ENCODE data around the gene WNT5B.

WNT5B gene

GRCh38 chr12:1680804-1681492 lies 51.9 kb downstream of the WNT5B start:
- Histone ChIP-seq H3K36me3 (replicated peaks in 1 of 2; ENCODE audit: control insufficient read depth in 2 of 2, insufficient read depth in 2 of 2, low read length in 2 of 2) (no peaks in the 10 kb centered on the region), H3K27ac (replicated peaks; ENCODE audit: low read length) (no peak overlapping the region), H2AFZ (ENCODE audit: low read length) (no peak overlapping the region), H3K4me1 (ENCODE audit: control insufficient read depth in 2 of 2, insufficient read depth in 1 of 2, low read depth in 1 of 2, low read length in 2 of 2) (no peaks in the 10 kb centered on the region), H3K9me3 (replicated peaks in 1 of 2; ENCODE audit: control insufficient read depth in 2 of 2, insufficient read depth in 1 of 2, low read depth in 1 of 2, low read length in 2 of 2) (no peaks in the 10 kb centered on the region), H3K9ac (ENCODE audit: low read depth, low read length, poor library complexity) (no peak overlapping the region), H3K4me2 (ENCODE audit: insufficient read depth, low read length, poor library complexity, severe bottlenecking) (no peak overlapping the region), H2BK12ac (ENCODE audit: low read length) (no peak overlapping the region), H2BK5ac (ENCODE audit: low read length) (no peak overlapping the region), H4K91ac (ENCODE audit: low read depth, low read length, poor library complexity) (no peak overlapping the region), H2BK120ac (ENCODE audit: low read depth, low read length) (no peak overlapping the region), H3K27me3 (ENCODE audit: control insufficient read depth in 3 of 3, insufficient read depth in 3 of 3, low read depth in 1 of 3, low read length in 3 of 3) (peaks cover 0 to 5% (median 0%) of the 10 kb centered on the region in 3 experiments), H3K18ac (ENCODE audit: low read length) (no peak overlapping the region), H3K23ac (ENCODE audit: low read depth, low read length, poor library complexity) (no peak overlapping the region), H2BK15ac (ENCODE audit: low read length) (no peak overlapping the region), H3K79me1 (ENCODE audit: low read depth, low read length) (no peaks in the 10 kb centered on the region), H2AK5ac (ENCODE audit: low read depth, low read length) (no peak overlapping the region), H4K8ac (ENCODE audit: low read depth, low read length) (no peak overlapping the region), H3K4ac (ENCODE audit: low read length) (no peak overlapping the region), H3K14ac (ENCODE audit: low read length) (no peak overlapping the region), H3K4me3 (ENCODE audit: low read length in 2 of 2) (no peak overlapping the region)
- no CpG with 5 or more reads among the region's 7 CpGs for WGBS, 2 donors (ENCODE audit: extremely low coverage in 2 of 2, insufficient read length in 2 of 2, insufficient replicate concordance in 1 of 2)
- no peak for DNase-seq (ENCODE audit: low spot score)

GRCh38 chr12:1681493-1681807 lies 52.4 kb downstream of the WNT5B start:
- Histone ChIP-seq H3K27me3 (ENCODE audit: control insufficient read depth in 3 of 3, insufficient read depth in 3 of 3, low read depth in 1 of 3, low read length in 3 of 3) (peaks cover 0 to 5% (median 0%) of the 10 kb centered on the region in 3 experiments), H2AK5ac (ENCODE audit: low read depth, low read length) (no peak overlapping the region), H4K8ac (ENCODE audit: low read depth, low read length) (no peak overlapping the region), H2BK5ac (ENCODE audit: low read length) (no peak overlapping the region), H3K27ac (replicated peaks; ENCODE audit: low read length) (no peak overlapping the region), H3K9ac (ENCODE audit: low read depth, low read length, poor library complexity) (no peak overlapping the region), H2AFZ (ENCODE audit: low read length) (no peak overlapping the region), H3K4me3 (ENCODE audit: low read length in 2 of 2) (no peak overlapping the region), H3K79me1 (ENCODE audit: low read depth, low read length) (no peaks in the 10 kb centered on the region), H2BK15ac (ENCODE audit: low read length) (no peak overlapping the region), H3K14ac (ENCODE audit: low read length) (no peak overlapping the region), H3K9me3 (replicated peaks in 1 of 2; ENCODE audit: control insufficient read depth in 2 of 2, insufficient read depth in 1 of 2, low read depth in 1 of 2, low read length in 2 of 2) (no peaks in the 10 kb centered on the region), H3K36me3 (replicated peaks in 1 of 2; ENCODE audit: control insufficient read depth in 2 of 2, insufficient read depth in 2 of 2, low read length in 2 of 2) (no peaks in the 10 kb centered on the region), H3K23ac (ENCODE audit: low read depth, low read length, poor library complexity) (no peak overlapping the region), H3K18ac (ENCODE audit: low read length) (no peak overlapping the region), H4K91ac (ENCODE audit: low read depth, low read length, poor library complexity) (no peak overlapping the region), H3K4ac (ENCODE audit: low read length) (no peak overlapping the region), H2BK12ac (ENCODE audit: low read length) (no peak overlapping the region), H3K4me2 (ENCODE audit: insufficient read depth, low read length, poor library complexity, severe bottlenecking) (no peak overlapping the region), H2BK120ac (ENCODE audit: low read depth, low read length) (no peak overlapping the region), H3K4me1 (ENCODE audit: control insufficient read depth in 2 of 2, insufficient read depth in 1 of 2, low read depth in 1 of 2, low read length in 2 of 2) (no peaks in the 10 kb centered on the region)
- WGBS, 2 donors (ENCODE audit: extremely low coverage in 2 of 2, insufficient read length in 2 of 2, insufficient replicate concordance in 1 of 2), result no CpG with 5 or more reads among the region's 2 CpGs
- DNase-seq (ENCODE audit: low spot score), result no peak

DNA sequence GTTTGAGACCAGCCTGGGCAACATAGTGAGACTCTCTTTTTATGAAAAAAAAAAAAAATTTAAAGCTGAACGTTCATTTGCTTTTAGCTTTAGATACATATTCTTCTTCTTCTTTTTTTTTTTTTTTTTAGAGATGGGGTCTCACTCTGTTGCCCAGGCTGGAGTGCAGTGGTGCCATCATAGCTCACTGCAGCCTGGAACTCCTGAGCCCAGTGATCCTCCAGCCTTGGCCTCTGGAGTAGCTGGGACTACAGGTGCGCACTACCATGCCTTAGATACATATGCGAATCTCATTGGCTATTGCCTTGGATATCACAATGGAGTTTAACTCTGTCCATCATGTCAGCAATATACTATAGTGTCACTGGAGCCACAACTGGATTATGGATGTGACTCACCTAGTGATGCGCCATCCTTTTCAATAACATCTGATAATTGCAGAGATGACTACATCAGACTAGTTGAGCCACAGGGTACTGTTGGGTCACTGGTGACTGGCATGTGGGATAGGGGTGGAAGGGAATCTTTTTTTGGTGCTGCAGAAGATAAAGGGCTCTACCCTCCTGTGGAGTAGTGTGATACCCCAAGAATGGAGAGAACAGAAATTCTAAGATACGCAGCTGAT lies 59.2 kb downstream of the WNT5B start:
- no peak overlapping the region for H3K18ac ChIP-seq (ENCODE audit: low read length)
- H4K91ac ChIP-seq (ENCODE audit: low read depth, low read length, poor library complexity), result no peak overlapping the region
- H2BK5ac ChIP-seq (ENCODE audit: low read length), result no peak overlapping the region
- H2AFZ ChIP-seq (ENCODE audit: low read length), result no peak overlapping the region
- no peak overlapping the region for H3K4me2 ChIP-seq (ENCODE audit: insufficient read depth, low read length, poor library complexity, severe bottlenecking)
- no peak overlapping the region for H3K23ac ChIP-seq (ENCODE audit: low read depth, low read length, poor library complexity)
- DNase-seq (ENCODE audit: low spot score), result no peak
- H3K4me3 ChIP-seq (ENCODE audit: low read length in 2 of 2), result no peak overlapping the region
- no peak overlapping the region for H3K27ac ChIP-seq (replicated peaks; ENCODE audit: low read length)
- H2BK15ac ChIP-seq (ENCODE audit: low read length), result no peak overlapping the region
- H2BK120ac ChIP-seq (ENCODE audit: low read depth, low read length), result no peak overlapping the region
- H3K4ac ChIP-seq (ENCODE audit: low read length), result no peak overlapping the region
- peaks cover 0 to 2% (median 0%) of the 10 kb centered on the region in 3 experiments for H3K27me3 ChIP-seq (ENCODE audit: control insufficient read depth in 3 of 3, insufficient read depth in 3 of 3, low read depth in 1 of 3, low read length in 3 of 3)
- H2AK5ac ChIP-seq (ENCODE audit: low read depth, low read length), result no peak overlapping the region
- WGBS, 2 donors (ENCODE audit: extremely low coverage in 2 of 2, insufficient read length in 2 of 2, insufficient replicate concordance in 1 of 2), result no CpG with 5 or more reads among the region's 5 CpGs
- H3K9ac ChIP-seq (ENCODE audit: low read depth, low read length, poor library complexity), result peak overlapping the region; percentile 74
- H3K4me1 ChIP-seq (ENCODE audit: control insufficient read depth in 2 of 2, insufficient read depth in 1 of 2, low read depth in 1 of 2, low read length in 2 of 2), result peaks cover 2 to 6% of the 10 kb centered on the region in 2 donors
- H3K9me3 ChIP-seq (replicated peaks in 1 of 2; ENCODE audit: control insufficient read depth in 2 of 2, insufficient read depth in 1 of 2, low read depth in 1 of 2, low read length in 2 of 2), result no peaks in the 10 kb centered on the region
- peaks cover 0 to 6% of the 10 kb centered on the region in 2 donors for H3K36me3 ChIP-seq (replicated peaks in 1 of 2; ENCODE audit: control insufficient read depth in 2 of 2, insufficient read depth in 2 of 2, low read length in 2 of 2)
- H4K8ac ChIP-seq (ENCODE audit: low read depth, low read length), result no peak overlapping the region
- peaks cover 3% of the 10 kb centered on the region for H3K79me1 ChIP-seq (ENCODE audit: low read depth, low read length)
- H2BK12ac ChIP-seq (ENCODE audit: low read length), result no peak overlapping the region
- no peak overlapping the region for H3K14ac ChIP-seq (ENCODE audit: low read length)

DNA sequence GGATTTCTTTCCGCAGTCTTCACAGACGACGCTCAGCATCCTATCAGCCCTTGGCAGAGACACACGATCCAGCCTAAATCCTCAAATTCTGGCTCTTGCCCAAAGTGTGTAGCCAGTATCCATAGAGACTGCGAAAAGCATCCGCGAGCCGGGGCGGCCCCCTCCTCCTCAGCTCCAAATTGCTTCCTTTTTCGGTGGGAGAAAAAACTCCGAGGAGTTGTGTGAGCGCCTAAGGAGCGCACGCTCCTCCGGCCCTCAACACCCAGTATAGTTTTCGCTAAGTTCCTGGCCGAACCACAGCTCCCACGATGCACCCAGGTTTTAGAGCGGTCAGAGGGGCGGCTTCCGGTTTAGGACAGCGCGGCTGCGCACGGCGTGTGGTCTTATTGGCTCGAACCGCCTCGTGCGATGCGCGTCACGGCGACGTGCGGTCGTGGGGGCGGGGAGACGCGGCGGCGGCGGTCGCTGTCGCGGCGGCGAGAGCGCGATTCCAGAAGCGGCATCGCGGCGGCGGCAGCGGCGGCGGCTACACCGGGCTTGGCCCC lies 61.6 kb downstream of the WNT5B start, which contains the start of gene ADIPOR2:
Gene ADIPOR2 (plus strand): TSS at position 493 of the 545 bp plus-strand sequence. CDS start 63,274 bp downstream, outside the sequence.
- Histone ChIP-seq H3K36me3 (replicated peaks in 1 of 2; ENCODE audit: control insufficient read depth in 2 of 2, insufficient read depth in 2 of 2, low read length in 2 of 2) (peaks cover 0 to 16% of the 10 kb centered on the region in 2 donors), H2AFZ (ENCODE audit: low read length) (peak within 1 kb of the TSS; percentile 89), H3K27ac (replicated peaks; ENCODE audit: low read length) (peak within 1 kb of the TSS; percentile 88), H3K27me3 (ENCODE audit: control insufficient read depth in 3 of 3, insufficient read depth in 3 of 3, low read depth in 1 of 3, low read length in 3 of 3) (no peaks in the 10 kb centered on the region), H3K79me1 (ENCODE audit: low read depth, low read length) (peaks cover 5% of the 10 kb centered on the region), H3K4me3 (ENCODE audit: low read length in 2 of 2) (peak within 1 kb of the TSS; percentile 54 to 90), H3K9ac (ENCODE audit: low read depth, low read length, poor library complexity) (peak within 1 kb of the TSS; percentile 95), H2BK120ac (ENCODE audit: low read depth, low read length) (no peak within 1 kb of the TSS), H2BK5ac (ENCODE audit: low read length) (peak within 1 kb of the TSS; percentile 54), H3K4ac (ENCODE audit: low read length) (peak within 1 kb of the TSS; percentile 23), H3K18ac (ENCODE audit: low read length) (peak within 1 kb of the TSS; percentile 95), H4K8ac (ENCODE audit: low read depth, low read length) (peak within 1 kb of the TSS; percentile 17), H2AK5ac (ENCODE audit: low read depth, low read length) (no peak within 1 kb of the TSS), H2BK15ac (ENCODE audit: low read length) (no peak within 1 kb of the TSS), H2BK12ac (ENCODE audit: low read length) (peak within 1 kb of the TSS; percentile 36), H3K9me3 (replicated peaks in 1 of 2; ENCODE audit: control insufficient read depth in 2 of 2, insufficient read depth in 1 of 2, low read depth in 1 of 2, low read length in 2 of 2) (no peaks in the 10 kb centered on the region), H3K14ac (ENCODE audit: low read length) (peak within 1 kb of the TSS; percentile 97), H3K23ac (ENCODE audit: low read depth, low read length, poor library complexity) (peak within 1 kb of the TSS; percentile 93), H3K4me2 (ENCODE audit: insufficient read depth, low read length, poor library complexity, severe bottlenecking) (peak within 1 kb of the TSS; percentile 65), H4K91ac (ENCODE audit: low read depth, low read length, poor library complexity) (no peak within 1 kb of the TSS), H3K4me1 (ENCODE audit: control insufficient read depth in 2 of 2, insufficient read depth in 1 of 2, low read depth in 1 of 2, low read length in 2 of 2) (peaks cover 2 to 6% of the 10 kb centered on the region in 2 donors)
- peak; percentile 96 for DNase-seq (ENCODE audit: low spot score)
- no CpG with 5 or more reads among the region's 59 CpGs for WGBS, 2 donors (ENCODE audit: extremely low coverage in 2 of 2, insufficient read length in 2 of 2, insufficient replicate concordance in 1 of 2)

All from neuronal stem cell (in vitro differentiated cells).